MM.1S (cell line): ENCODE results near the gene SPOCK1.

Experiments used
- EZH2 ChIP-seq: fragments of 300-600 bp; sonication (generic); optimal IDR thresholded peaks from 2 replicates; pipeline ENCODE3; 2017; ENCODE audit warnings: low read depth, mild to moderate bottlenecking, antibody characterized with exemption, low read length, mixed read lengths
- EZH2phosphoT487 ChIP-seq: fragments of 300-600 bp; sonication (generic); IDR thresholded peaks from 2 replicates; pipeline ENCODE4 v1.6.1; 2018; ENCODE audit warnings: antibody characterized with exemption, low read length
- TF ChIP-seq, protein P1 (sequence below): fragments of 300-600 bp; sonication (generic); IDR thresholded peaks from 2 replicates; pipeline ENCODE4 v1.5.1; 2016; ENCODE audit warnings: antibody characterized with exemption, low read length, mixed read lengths

DNA sequence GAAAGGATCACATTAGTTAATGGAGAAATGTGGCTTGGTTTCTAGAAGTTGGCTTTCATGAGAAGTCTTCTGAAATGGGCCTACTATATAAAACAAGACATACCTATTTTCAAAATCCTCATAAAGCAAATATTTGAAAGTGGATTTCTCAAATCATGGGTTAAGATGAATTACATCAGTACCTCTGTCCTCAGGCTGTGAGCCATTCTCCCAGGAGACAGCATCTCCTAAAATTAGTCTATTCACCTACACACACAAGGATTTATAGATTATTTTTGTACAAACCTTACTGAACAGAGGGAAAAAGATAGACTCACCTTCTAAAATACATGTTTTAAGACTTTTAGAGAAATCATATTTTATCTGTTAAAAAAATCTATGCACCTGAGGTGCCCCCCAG lies 32.1 kb upstream of the SPOCK1 start:
- TF ChIP-seq, protein P1, sequence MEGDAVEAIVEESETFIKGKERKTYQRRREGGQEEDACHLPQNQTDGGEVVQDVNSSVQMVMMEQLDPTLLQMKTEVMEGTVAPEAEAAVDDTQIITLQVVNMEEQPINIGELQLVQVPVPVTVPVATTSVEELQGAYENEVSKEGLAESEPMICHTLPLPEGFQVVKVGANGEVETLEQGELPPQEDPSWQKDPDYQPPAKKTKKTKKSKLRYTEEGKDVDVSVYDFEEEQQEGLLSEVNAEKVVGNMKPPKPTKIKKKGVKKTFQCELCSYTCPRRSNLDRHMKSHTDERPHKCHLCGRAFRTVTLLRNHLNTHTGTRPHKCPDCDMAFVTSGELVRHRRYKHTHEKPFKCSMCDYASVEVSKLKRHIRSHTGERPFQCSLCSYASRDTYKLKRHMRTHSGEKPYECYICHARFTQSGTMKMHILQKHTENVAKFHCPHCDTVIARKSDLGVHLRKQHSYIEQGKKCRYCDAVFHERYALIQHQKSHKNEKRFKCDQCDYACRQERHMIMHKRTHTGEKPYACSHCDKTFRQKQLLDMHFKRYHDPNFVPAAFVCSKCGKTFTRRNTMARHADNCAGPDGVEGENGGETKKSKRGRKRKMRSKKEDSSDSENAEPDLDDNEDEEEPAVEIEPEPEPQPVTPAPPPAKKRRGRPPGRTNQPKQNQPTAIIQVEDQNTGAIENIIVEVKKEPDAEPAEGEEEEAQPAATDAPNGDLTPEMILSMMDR = no peak
- TF ChIP-seq EZH2 (no peak), EZH2phosphoT487 (no peak)
